OCI-LY7 (cell line): ENCODE measurements around the gene PTPN14. TPM values are rescaled to one million over a fixed set of nuclear protein-coding genes. Genes with fewer than 3 reads are reported as not detected.

Experiments used
- BruUV-seq: library from RNA; stranded (reverse); fragments of 400-500 nt; replicated peaks from 2 replicates; lab custom pipeline; 2021; lab: Mats Ljungman, UMichigan
- CTCF ChIA-PET: fragments of 300-600 bp; sonication (Branson Sonifier 250); formaldehyde crosslinking; loops from one replicate; lab custom pipeline; 2022; ENCODE audit warnings: antibody characterized with exemption; ENCODE audit not compliant: unreplicated experiment; lab: Charles Lee
- POLR2A ChIA-PET: fragments of 300-600 bp; sonication (Branson Sonifier 250); formaldehyde crosslinking; loops from one replicate; lab custom pipeline; 2022; ENCODE audit warnings: antibody characterized with exemption; lab: Charles Lee
- DNase-seq: peaks from one replicate; pipeline ENCODE4 v3.0.0-alpha.2; 2015; ENCODE audit warnings: low spot score
- H2AFZ ChIP-seq: fragments of 200-600 bp; sonication (generic), shearing (Covaris generic); 2 replicates; pipeline ENCODE4 v1.6.1; 2014; ENCODE audit warnings: mild to moderate bottlenecking, antibody characterized with exemption, low read length, moderate library complexity
- H3K27ac ChIP-seq: fragments of 200-600 bp; sonication (generic); 2 replicates; pipeline ENCODE4 v1.5.1; 2014; ENCODE audit warnings: mixed run types, low read depth, mild to moderate bottlenecking, moderate library complexity, low read length, inconsistent platforms; ENCODE audit not compliant: poor library complexity, severe bottlenecking
- H3K36me3 ChIP-seq: fragments of 200-600 bp; sonication (generic); 2 replicates; pipeline ENCODE4 v1.6.1; 2014; ENCODE audit warnings: mild to moderate bottlenecking, antibody characterized with exemption, low read length, moderate library complexity, mixed read lengths; ENCODE audit not compliant: insufficient read depth
- H3K4me1 ChIP-seq: fragments of 200-600 bp; sonication (generic); 2 replicates; pipeline ENCODE4 v1.5.1; 2014; ENCODE audit warnings: mild to moderate bottlenecking, low read length; ENCODE audit not compliant: insufficient read depth, poor library complexity, severe bottlenecking
- H3K4me2 ChIP-seq: fragments of 200-600 bp; sonication (generic); 2 replicates; pipeline ENCODE4 v1.6.1; 2014; ENCODE audit warnings: mild to moderate bottlenecking, low read length
- H3K4me3 ChIP-seq: fragments of 200-600 bp; sonication (generic); 2 replicates; pipeline ENCODE4 v1.5.1; 2014; ENCODE audit warnings: mild to moderate bottlenecking, low read depth, low read length; ENCODE audit not compliant: poor library complexity, severe bottlenecking
- H3K79me2 ChIP-seq: fragments of 200-600 bp; sonication (generic); 2 replicates; pipeline ENCODE4 v1.6.1; 2016; ENCODE audit warnings: low read depth, mild to moderate bottlenecking, low read length, moderate library complexity, mixed read lengths; ENCODE audit not compliant: insufficient read depth
- H3K9me2 ChIP-seq: fragments of 200-600 bp; sonication (generic); 2 replicates; pipeline ENCODE4 v1.6.1; 2016; ENCODE audit warnings: mild to moderate bottlenecking, low read length, mixed read lengths; ENCODE audit not compliant: insufficient read depth
- H3K9me3 ChIP-seq: fragments of 200-600 bp; sonication (generic); 2 replicates; pipeline ENCODE4 v1.6.1; 2014; ENCODE audit warnings: mild to moderate bottlenecking, mixed run types, low read length, mixed read lengths
- H4K20me1 ChIP-seq: fragments of 200-600 bp; sonication (generic); 2 replicates; pipeline ENCODE4 v1.6.1; 2014; ENCODE audit warnings: mild to moderate bottlenecking, antibody characterized with exemption, low read length, moderate library complexity, mixed read lengths; ENCODE audit not compliant: insufficient read depth
- EZH2phosphoT487 ChIP-seq: fragments of 200-600 bp; sonication (generic); IDR thresholded peaks from 2 replicates; pipeline ENCODE4 v1.6.1; 2018; ENCODE audit warnings: low read depth, borderline replicate concordance, mild to moderate bottlenecking, mixed run types, antibody characterized with exemption, low read length, moderate library complexity, mixed read lengths
- intact Hi-C: fragments of 100-400 bp; cut with micrococcal nuclease; formaldehyde crosslinking; loops from one replicate; pipeline ENCODE4 v1.10.0; 2022; ENCODE audit not compliant: unreplicated experiment
- total RNA-seq, 2 experiments: library from RNA; depleted of rRNA in 1 of 2; stranded (reverse); fragments of >200 nt in 1 of 2; shearing (Covaris generic) in 1 of 2; gene quantifications; 2 replicates each; pipeline ENCODE4 v1.2.3, GENCODE V29; 2014 to 2022
- TF ChIP-seq, protein P1 (sequence below): fragments of 200-600 bp; sonication (generic); conservative IDR thresholded peaks from 2 replicates; pipeline ENCODE4 v1.5.1; 2014; ENCODE audit warnings: mild to moderate bottlenecking, antibody characterized with exemption, low read length, moderate library complexity, mixed read lengths

Gene PTPN14
- total RNA-seq, 2 experiments from 2014 or later: not detected

DNA sequence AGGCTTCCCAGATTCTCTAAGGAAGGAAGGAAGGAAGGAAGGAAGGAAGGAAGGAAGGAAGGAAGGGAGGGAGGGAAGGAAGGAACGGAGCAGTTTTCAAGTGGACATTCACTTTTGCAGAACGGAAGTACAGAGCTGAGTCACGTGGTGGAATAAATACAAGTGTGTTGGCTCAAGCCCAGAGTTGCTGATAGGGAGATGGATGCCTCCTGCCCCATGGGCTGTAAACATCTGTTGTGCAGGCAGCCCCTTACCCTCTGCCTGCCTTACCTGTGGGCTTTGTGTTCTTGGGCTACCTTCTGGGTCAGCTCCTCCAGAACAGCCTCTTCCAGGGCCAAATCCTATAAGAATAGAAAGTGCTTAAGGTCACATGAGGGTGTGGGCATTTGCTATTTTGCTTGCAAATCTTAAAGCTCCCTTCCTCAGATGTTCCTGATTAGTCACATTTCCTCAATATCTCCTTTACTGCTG, 148.8 kb downstream of the PTPN14 start:
- no TSS peak for BruUV-seq
- Histone ChIP-seq H3K79me2 (no peaks in the 10 kb centered on the region), H3K4me2 (no peak overlapping the region), H4K20me1 (no peaks in the 10 kb centered on the region), H3K36me3 (no peaks in the 10 kb centered on the region), H3K4me3 (no peak overlapping the region), H3K27ac (no peak overlapping the region), H3K4me1 (no peaks in the 10 kb centered on the region), H3K9me3 (no peaks in the 10 kb centered on the region), H2AFZ (no peak overlapping the region), H3K9me2 (no peaks in the 10 kb centered on the region)
- CTCF ChIA-PET: no interaction called here
- DNase-seq: no peak
- intact Hi-C loops: no loop called here
- TF ChIP-seq, protein P1, sequence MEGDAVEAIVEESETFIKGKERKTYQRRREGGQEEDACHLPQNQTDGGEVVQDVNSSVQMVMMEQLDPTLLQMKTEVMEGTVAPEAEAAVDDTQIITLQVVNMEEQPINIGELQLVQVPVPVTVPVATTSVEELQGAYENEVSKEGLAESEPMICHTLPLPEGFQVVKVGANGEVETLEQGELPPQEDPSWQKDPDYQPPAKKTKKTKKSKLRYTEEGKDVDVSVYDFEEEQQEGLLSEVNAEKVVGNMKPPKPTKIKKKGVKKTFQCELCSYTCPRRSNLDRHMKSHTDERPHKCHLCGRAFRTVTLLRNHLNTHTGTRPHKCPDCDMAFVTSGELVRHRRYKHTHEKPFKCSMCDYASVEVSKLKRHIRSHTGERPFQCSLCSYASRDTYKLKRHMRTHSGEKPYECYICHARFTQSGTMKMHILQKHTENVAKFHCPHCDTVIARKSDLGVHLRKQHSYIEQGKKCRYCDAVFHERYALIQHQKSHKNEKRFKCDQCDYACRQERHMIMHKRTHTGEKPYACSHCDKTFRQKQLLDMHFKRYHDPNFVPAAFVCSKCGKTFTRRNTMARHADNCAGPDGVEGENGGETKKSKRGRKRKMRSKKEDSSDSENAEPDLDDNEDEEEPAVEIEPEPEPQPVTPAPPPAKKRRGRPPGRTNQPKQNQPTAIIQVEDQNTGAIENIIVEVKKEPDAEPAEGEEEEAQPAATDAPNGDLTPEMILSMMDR: no peak
- TF ChIP-seq EZH2phosphoT487: no peak
- POLR2A ChIA-PET: interaction anchor here (0.5 kb wide), 1 partner anchor 15 kb away, joined by 3 read pairs; no protein-coding TSS in a partner anchor

DNA sequence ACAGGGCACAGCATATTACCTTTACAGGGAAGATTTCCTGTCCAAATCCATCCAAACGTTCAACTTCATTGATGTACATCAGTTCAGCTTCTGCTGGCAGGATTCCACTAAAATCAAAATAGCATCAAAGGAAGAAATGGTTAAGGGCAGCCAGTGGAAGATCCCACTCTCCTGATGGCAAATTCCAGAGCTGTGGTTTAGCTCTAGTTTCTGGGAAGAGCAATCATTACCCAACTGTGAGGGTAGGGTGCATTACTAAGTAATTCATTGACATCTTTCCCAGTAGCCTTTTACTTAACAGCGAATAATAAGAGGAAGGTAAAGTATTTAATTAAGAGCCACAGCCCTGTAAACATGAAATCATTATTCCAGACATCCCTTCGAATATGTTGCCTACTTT, 149.7 kb downstream of the PTPN14 start:
- no peak overlapping the region for H2AFZ ChIP-seq
- CTCF ChIA-PET: no interaction called here
- no peak for TF ChIP-seq EZH2phosphoT487
- TF ChIP-seq, protein P1: no peak
- H3K36me3 ChIP-seq: no peaks in the 10 kb centered on the region
- no peaks in the 10 kb centered on the region for H3K9me3 ChIP-seq
- H3K79me2 ChIP-seq: no peaks in the 10 kb centered on the region
- DNase-seq: no peak
- POLR2A ChIA-PET: interaction anchor here (0.7 kb wide), 1 partner anchor 451 kb away, joined by 3 read pairs; no protein-coding TSS in a partner anchor
- H3K4me2 ChIP-seq: no peak overlapping the region
- H3K4me1 ChIP-seq: no peaks in the 10 kb centered on the region
- H4K20me1 ChIP-seq: no peaks in the 10 kb centered on the region
- intact Hi-C loops: no loop called here
- H3K9me2 ChIP-seq: no peaks in the 10 kb centered on the region
- no peak overlapping the region for H3K27ac ChIP-seq
- H3K4me3 ChIP-seq: no peak overlapping the region
- BruUV-seq: no TSS peak

DNA sequence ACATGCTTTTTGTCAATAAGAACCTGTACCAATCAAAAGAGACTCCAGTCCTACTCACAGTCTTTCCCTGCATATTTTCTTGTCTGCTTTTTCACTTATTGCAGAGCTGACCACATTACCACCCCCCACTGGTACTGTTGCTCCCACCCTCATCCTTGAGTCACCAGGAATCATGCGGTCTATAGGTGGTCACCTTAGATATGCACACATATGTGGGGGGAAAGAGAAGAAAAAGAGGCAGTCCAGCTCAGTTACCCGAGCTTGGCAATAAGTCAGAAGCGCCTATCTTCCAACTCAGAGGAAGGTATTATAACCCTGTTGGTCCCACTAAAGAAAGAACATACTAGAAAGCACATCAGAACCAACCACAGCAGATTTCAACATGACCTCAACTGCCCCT, 151.3 kb downstream of the PTPN14 start:
- CTCF ChIA-PET: no interaction called here
- no TSS peak for BruUV-seq

More for the DNA sequence above, 151.3 kb downstream of the PTPN14 start:
- Histone ChIP-seq H3K36me3 (no peaks in the 10 kb centered on the region), H3K27ac (no peak overlapping the region), H3K9me2 (no peaks in the 10 kb centered on the region), H3K4me1 (no peaks in the 10 kb centered on the region), H3K4me3 (no peak overlapping the region), H2AFZ (no peak overlapping the region), H4K20me1 (no peaks in the 10 kb centered on the region), H3K4me2 (no peak overlapping the region), H3K79me2 (no peaks in the 10 kb centered on the region), H3K9me3 (no peaks in the 10 kb centered on the region)
- intact Hi-C loops: no loop called here
- TF ChIP-seq, protein P1: no peak
- no peak for TF ChIP-seq EZH2phosphoT487
- no peak for DNase-seq
- POLR2A ChIA-PET: no interaction called here
